Aortic smooth muscle cell (primary cell): ENCODE data around the gene DAGLA. TPM values are rescaled to one million over a fixed set of nuclear protein-coding genes. Genes with fewer than 3 reads are reported as not detected.

Source experiments
- total RNA-seq: library from RNA; depleted of rRNA; stranded (reverse); fragments of >200 nt; gene quantifications from 2 replicates; pipeline ENCODE4 v1.2.3, GENCODE V29; 2014

Gene DAGLA, protein sequence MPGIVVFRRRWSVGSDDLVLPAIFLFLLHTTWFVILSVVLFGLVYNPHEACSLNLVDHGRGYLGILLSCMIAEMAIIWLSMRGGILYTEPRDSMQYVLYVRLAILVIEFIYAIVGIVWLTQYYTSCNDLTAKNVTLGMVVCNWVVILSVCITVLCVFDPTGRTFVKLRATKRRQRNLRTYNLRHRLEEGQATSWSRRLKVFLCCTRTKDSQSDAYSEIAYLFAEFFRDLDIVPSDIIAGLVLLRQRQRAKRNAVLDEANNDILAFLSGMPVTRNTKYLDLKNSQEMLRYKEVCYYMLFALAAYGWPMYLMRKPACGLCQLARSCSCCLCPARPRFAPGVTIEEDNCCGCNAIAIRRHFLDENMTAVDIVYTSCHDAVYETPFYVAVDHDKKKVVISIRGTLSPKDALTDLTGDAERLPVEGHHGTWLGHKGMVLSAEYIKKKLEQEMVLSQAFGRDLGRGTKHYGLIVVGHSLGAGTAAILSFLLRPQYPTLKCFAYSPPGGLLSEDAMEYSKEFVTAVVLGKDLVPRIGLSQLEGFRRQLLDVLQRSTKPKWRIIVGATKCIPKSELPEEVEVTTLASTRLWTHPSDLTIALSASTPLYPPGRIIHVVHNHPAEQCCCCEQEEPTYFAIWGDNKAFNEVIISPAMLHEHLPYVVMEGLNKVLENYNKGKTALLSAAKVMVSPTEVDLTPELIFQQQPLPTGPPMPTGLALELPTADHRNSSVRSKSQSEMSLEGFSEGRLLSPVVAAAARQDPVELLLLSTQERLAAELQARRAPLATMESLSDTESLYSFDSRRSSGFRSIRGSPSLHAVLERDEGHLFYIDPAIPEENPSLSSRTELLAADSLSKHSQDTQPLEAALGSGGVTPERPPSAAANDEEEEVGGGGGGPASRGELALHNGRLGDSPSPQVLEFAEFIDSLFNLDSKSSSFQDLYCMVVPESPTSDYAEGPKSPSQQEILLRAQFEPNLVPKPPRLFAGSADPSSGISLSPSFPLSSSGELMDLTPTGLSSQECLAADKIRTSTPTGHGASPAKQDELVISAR
- 2.2 and 3.8 TPM in 2 replicates for total RNA-seq

DNA sequence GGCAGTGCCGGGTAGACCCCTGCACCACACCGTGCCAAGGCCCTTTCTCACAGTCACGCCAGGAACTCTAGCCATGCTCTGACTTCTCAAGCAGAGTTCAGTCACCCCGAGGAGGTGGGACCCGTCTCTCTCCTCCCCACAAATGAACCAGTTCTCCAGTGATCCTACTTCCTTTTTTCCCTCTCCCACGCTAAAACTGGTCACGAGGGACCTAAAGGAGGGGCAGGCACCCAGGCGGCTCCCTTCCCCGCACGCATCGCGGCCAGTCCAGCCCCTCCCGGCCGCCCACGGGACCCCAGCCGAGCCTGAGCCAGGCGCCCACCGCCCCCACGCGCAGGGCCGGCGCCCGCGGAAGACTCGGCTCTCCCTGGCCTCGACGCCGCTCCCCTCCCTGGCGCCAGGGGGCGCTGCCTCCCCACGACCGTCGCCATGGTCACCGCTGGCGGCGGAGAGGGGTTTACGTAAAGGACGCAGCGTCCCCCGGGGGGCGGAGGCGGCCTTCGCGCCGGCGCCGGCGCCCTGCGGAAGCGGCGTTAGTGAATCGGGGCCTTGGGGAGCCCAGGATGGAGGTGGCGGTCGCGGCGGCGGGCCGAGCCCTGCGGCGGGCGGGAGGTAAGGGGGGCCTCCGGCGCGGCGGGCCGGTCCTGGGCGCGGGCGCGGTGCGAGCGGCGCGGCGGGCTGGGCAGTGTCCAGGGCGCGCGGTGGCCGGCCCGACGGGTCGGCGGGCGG is at the start of gene DAGLA:
Gene DAGLA, plus strand, starts transcription at position 499 of the 729 bp plus-strand sequence. CDS start 39,765 bp downstream, outside the sequence.

GRCh38 chr11:61752117-61752924 is 72.1 kb downstream of the DAGLA start, which contains the start of gene MYRF:
TSS of gene MYRF (plus strand) at chr11:61752636. CDS start at chr11:61752745, 109 bp downstream.

GRCh38 chr11:61792310-61793082 is 112.3 kb downstream of the DAGLA start, which contains the start of the genes FEN1 and TMEM258:
TSS of gene FEN1 (plus strand) at chr11:61792911. CDS start at chr11:61795362, 2,451 bp downstream.
TSS of gene TMEM258 (minus strand) at chr11:61792599. CDS start at chr11:61792558, 41 bp downstream.

Other genes with a start within 250 kb of the DAGLA start
- gene LRRC10B, start 171.6 kb upstream of the DAGLA start, total RNA-seq = under 0.01 TPM in 1 of 2 replicates, not detected in the other
- 8.9 and 21.5 TPM in 2 replicates for gene SYT7, start 99.3 kb upstream of the DAGLA start, total RNA-seq
- 0.40 and 0.44 TPM in 2 replicates for gene MYRF, start 72.2 kb downstream of the DAGLA start, total RNA-seq
- gene TMEM258, start 112.2 kb downstream of the DAGLA start, total RNA-seq = 128 and 138 TPM in 2 replicates
- gene FEN1, start 112.5 kb downstream of the DAGLA start, total RNA-seq = 19.5 and 39.8 TPM in 2 replicates
- 84.8 and 84.9 TPM in 2 replicates for gene FADS1, start 136.6 kb downstream of the DAGLA start, total RNA-seq
- gene FADS2, start 147.9 kb downstream of the DAGLA start, total RNA-seq = 182 and 322 TPM in 2 replicates
- gene FADS3, start 211.2 kb downstream of the DAGLA start, total RNA-seq = 93.7 and 131 TPM in 2 replicates
- 6.6 and 10.0 TPM in 2 replicates for gene RAB3IL1, start 237.2 kb downstream of the DAGLA start, total RNA-seq